NCI-H1092 treated with DMSO at 0.1 percent for 48 hours (cell line): Measurements from ENCODE around the gene NTMT2.
"Not testable (repeated sequence)": the region's sequence is repeated elsewhere in the genome, so short reads cannot be mapped to it uniquely, and the experiment has no call there.

Experiments used
- DNase-seq: peaks from one replicate; lab custom pipeline; 2025; lab: John Stamatoyannopoulos, UW

NTMT2 gene

DNA sequence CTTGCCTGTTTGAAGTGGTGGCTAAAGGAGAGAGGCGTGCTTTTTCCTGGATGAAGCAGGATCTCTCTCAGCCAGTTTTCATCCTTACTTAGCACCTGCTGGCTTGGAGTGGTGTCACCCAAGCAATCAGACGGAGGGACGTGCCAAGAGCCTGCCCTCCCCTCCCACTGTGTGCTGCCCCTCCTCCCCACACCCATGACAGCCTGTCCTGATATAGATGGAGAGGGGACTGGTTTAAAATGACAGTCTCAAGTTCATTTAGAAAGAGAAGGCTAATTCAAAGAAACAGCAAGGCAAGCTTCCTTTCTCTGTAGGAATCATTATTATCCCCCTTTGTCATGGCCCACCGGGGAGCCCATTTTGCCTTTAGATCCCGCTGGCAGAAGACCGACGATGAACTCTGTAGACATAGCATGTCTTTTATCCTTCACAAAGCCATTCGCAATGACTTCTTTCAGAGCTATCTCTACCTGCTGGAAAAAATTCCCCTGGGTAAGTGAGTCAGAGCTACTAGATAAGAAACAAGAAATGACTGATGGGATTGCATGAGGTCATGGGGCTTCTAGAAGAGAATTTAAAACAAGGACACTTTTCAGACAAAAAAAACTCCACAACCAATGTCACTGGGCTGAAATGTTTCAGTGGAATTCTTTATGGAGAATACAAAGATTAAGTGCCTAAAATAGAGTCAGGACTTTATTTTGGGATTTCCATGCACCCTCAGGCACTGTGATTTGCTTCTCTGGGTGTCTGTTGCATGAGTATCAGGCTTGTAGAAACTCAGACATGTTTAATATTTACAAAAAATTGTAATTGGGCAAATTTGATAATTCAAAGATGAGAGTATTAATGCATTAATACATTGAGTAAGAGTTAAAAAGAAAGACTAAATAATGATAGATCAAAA lies at the start of gene NTMT2:
NTMT2 (plus strand) TSS at position 190 of the 907 bp plus-strand sequence; CDS start at position 339, 149 bp downstream.
- peak; percentile 86 for DNase-seq

DNA sequence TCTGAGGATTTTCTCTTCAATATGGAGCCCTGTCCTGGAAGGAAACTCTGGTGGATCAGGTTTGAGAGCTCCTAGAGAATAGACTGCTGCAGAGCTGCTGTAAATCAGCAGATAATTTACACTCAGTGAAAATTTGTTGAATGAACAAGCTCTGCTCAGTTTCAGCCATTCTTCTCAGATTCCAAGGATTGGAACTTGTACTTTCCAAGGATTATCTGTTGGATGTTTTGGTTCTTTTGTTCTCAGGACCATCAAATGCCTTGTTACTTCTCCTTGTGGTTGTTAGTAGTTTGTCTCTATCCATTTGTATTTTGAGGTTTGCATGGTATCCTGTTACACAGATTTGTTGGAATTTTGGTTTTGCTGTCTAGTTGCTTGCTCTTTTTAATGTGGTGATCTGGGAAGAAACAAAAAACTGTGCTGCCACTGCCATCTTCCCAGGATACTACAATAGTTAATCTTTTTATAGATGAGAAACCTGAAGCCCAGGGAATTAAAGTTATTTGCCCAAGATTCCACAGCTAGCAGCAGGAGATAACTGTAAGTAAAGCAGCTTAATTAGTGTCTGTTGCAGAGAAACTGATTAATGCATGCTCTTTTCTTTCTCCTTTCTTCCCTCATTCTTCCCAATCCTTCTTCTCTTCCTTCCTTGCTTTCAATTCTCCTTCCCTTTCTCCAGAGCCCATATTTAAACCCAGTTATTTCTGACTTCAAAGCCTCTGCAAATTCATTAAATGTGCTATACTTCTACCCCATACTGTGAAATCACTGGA lies 49.6 kb upstream of the NTMT2 start:
- DNase-seq, result no peak

DNA sequence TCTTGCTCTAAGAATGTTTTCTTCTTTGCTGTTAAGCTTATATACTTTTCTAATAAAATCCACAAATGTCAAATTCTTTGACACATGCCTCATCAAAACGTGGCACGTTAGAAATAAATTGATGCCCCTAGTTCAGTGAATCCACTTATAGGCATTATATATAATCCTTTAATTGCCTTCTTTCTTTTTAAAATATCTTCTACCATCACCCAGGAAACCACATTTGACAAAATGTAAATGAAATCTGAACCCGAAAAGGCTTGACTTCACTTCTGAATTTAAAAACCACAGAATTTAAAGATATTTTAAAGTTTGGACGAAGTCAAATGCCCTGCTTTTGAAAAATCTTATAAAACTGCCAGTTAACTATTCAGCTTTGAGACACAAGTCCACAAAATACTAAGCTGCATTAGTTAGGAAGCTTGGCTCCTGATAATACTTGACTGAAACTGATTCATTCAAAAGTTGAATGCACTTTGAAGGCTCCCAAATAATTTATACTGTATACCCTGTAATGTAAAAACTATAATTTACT lies 48.9 kb upstream of the NTMT2 start:
- no peak for DNase-seq

GRCh38 chr1:170097449-170097948 lies 48.3 kb upstream of the NTMT2 start:
- peak; percentile 17 for DNase-seq

DNA sequence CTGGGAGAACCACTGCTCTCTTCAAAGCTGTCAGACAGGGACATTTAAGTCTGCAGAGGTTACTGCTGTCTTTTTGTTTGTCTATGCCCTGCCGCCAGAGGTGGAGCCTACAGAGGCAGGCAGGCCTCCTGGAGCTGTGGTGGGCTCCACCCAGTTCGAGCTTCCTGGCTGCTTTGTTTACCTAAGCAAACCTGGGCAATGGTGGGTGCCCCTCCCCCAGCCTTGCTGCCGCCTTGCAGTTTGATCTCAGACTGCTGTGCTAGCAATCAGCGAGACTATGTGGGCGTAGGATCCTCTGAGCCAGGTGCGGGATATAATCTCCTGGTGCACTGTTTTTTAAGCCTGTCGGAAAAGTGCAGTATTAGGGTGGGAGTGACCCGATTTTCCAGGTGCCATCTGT lies 32.6 kb upstream of the NTMT2 start:
- DNase-seq, result not testable (repeated sequence)

DNA sequence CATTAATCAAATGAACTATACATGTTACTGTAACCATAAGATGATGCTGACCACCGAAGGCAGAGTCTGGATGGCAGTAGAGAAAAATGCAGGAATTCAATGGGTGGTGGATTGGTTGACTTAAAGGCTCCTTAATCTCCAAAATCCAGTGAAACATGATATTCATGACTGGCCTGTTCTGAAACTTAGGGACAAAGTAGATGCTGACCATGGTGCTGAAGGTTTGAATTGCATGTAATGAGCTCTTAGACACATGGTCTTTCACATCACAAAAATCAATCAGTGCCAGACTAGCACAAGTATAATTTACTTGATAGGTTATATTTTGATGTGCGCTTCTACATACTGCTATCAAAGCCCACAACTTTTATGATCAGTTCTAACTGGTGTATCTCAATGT lies 30.9 kb upstream of the NTMT2 start:
- no peak for DNase-seq

DNA sequence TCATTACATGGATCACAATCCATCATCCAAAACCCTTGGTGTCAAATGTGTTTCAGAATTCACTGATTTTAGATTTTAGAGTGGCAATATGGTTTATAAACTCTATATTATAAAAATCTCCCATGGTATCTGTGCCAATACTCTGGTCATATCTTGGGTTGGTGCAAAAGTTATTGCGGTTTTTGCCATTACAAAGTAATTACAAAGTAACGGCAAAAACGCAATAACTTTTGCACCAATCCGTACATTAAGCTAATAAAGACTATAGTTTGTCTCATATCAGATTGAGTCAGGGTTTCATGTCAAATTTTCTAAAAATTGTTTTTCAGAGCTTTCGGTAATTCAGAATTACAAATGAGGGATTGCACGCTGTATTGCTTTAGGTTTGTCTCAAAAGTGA lies 23.4 kb upstream of the NTMT2 start:
- DNase-seq, result no peak

- no peak for DNase-seq
Measured at GRCh38 chr1:170125269-170125668, 20.5 kb upstream of the NTMT2 start.

DNA sequence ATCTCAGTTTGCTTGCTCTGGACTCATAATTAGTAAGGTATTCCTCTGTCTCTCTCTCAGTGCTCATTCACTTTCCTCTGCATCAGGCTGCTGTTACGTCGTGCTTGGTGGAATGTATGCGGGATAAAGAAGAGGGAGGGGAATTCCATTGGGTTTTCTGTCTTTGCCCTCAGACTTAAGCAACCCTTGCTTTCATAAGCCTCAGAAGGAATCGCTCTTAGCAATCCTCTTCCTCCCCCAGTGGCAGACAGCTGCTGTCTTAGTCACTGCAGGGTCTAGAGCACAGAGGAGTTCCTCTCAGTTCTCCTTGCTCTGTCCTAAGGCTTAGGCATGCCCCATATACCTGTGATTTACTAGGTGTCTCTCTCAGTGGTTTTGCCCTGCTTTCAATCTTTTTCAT lies 19.1 kb upstream of the NTMT2 start:
- DNase-seq, result no peak

- DNase-seq, result no peak
Measured at GRCh38 chr1:170131450-170131849, 14.3 kb upstream of the NTMT2 start.

GRCh38 chr1:170131984-170132383 lies 13.8 kb upstream of the NTMT2 start:
- no peak for DNase-seq

GRCh38 chr1:170133766-170134495 lies 11.8 kb upstream of the NTMT2 start:
- peak; percentile 32 for DNase-seq

- no peak for DNase-seq
Measured at GRCh38 chr1:170134521-170134920, 11.2 kb upstream of the NTMT2 start.

GRCh38 chr1:170140371-170140770 lies 5.4 kb upstream of the NTMT2 start:
- DNase-seq, result no peak

DNA sequence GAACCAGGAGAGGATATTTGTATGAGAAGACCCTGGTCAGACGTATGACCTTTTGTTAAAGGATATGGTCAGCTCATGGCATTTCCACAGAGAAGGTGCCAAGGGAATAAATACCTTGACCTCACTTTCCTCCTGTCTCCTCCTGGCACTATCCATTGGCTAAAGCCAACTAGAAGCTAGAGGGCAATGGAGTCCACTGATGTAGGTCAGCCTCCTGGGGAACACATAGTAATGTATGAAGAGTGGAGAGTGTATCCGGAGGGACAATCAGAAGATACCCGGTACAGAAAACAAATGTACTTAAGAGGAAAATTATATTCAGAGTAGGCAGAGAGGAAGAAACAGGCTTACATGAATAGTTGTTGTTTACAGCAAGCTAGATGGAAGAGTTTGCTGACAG lies 698 bp upstream of the NTMT2 start:
- DNase-seq, result peak; percentile 74

DNA sequence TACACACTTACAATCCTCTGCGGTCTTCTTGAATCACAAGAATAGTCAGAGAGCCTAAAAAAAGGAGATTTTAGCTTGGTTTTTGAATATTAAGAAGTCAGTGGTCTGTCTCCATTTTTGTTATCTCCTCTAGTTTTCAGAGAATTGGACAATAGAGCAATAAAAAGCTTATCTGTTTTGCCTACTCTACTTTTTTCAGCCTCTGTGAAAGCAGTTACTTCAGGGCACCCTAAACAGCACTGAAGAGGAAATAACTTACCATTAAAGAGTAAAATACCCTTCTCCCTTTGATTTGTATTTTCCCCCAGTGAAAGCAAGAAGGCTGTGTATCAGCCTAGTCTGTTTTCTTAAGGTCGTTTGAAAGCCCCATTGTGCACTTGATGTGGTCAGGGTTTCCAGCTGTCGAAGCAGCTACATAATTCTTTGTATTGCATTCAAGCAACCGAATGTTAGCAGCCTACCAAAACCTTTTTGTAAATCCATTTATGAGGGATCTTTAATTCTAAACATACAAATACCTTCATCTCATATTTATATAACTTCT lies 1.0 kb downstream of the NTMT2 start:
- DNase-seq, result peak; percentile 37

- DNase-seq, result no peak
Measured at GRCh38 chr1:170149241-170149640, 3.5 kb downstream of the NTMT2 start.

GRCh38 chr1:170150016-170150415 lies 4.3 kb downstream of the NTMT2 start:
- no peak for DNase-seq

DNA sequence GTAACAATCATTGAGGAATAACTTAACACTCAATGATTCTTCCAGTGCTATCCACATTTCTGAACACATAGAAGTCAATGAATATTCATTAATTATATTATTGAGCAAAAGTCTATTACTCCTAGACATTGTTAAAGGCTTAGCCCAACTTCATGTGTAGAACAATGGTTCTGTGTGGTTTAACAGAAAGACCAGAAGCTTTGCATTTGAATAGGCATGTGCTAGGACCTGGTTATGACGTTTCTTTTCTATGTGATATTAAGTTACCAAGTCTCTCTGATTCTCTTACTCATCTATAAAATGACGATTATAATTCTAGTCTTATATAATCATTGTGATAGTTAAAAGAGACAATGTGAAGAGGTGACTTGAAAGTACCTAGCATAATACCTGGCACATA lies 5.2 kb downstream of the NTMT2 start:
- no peak for DNase-seq

- no peak for DNase-seq
Measured at GRCh38 chr1:170153417-170153816, 7.7 kb downstream of the NTMT2 start.

DNA sequence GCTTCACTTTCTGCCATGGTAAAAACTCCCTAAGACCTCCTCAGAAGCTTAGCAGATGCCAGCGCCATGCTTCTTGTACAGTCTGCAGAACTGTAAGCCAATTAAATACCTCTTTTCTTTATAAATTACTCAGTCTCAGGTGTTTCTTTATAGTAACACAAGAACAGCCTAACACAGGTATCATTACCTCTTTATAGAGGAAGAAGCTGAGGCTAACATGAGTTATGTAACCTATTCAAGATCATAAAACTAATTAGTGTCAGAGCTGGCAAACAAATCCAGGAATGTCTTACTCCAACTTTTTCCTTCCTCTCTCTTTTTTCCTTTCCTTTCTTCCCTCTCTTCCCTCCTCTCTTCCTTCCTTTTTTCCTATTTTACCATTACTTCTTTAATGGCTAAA lies 9.3 kb downstream of the NTMT2 start:
- no peak for DNase-seq

DNA sequence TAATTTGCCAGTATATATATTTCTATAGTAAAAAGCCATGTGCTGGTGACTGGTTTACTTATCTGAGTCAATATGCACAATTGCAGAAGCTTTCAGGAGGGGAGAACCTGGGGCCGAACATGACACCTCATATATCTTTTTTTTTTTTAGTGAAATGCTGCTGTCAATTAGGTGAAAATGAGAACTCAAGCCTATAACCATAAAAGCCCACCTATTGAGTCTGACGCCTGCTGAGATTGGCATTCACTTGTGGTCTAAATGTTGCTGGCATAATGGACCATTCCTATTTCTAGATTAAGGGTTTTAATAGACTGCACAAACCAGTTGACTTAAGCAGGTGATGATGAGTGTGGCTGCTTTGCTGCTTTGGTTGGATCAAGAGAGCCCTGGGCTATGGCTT lies 10.8 kb downstream of the NTMT2 start:
- peak; percentile 83 for DNase-seq
